ENCODE results near the gene NKPD1.

DNA sequence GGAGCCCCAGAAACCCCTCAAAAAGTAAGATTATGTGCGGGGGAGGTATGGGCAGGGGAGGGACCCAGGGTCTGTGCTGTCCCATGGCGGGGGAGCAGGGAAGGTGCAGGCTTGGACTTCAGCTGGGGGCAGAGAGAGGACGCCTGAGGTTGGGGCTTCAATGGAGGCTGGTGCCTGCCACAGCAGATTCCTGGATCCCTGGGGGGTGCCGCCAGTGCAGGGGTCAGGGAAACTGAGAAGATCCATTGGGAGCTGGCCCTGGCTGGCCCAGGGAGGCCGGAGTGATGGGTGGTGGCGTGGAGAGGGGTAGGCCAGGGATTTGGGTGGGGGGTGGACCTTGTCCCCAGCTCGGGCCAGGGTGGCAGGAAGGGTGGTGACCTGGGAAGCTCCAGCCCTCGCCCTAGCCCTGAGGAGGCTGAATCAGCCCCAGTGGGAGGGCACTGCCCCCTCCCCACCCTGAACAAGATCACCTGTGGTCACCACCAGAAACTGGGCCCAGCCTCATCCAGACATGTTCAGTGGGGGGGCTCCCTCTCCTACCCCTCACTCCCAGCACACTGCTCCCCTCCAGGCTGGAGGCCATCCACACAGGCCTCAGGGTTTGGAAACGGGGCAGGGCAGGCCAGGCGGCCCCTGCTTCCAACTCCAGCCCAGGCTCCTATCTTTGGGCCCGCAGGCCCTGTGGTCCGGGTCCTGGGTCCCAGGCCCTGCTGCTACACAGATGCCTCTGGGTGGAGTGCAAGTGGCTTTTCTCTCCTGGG is 1.4 kb downstream of the NKPD1 start:
- no peak for TF ChIP-seq POLR2A (IDR thresholded peaks at IDR 0.05)
- no peak for TF ChIP-seq EP300 (IDR thresholded peaks at IDR 0.05)
- TF ChIP-seq, protein P1, sequence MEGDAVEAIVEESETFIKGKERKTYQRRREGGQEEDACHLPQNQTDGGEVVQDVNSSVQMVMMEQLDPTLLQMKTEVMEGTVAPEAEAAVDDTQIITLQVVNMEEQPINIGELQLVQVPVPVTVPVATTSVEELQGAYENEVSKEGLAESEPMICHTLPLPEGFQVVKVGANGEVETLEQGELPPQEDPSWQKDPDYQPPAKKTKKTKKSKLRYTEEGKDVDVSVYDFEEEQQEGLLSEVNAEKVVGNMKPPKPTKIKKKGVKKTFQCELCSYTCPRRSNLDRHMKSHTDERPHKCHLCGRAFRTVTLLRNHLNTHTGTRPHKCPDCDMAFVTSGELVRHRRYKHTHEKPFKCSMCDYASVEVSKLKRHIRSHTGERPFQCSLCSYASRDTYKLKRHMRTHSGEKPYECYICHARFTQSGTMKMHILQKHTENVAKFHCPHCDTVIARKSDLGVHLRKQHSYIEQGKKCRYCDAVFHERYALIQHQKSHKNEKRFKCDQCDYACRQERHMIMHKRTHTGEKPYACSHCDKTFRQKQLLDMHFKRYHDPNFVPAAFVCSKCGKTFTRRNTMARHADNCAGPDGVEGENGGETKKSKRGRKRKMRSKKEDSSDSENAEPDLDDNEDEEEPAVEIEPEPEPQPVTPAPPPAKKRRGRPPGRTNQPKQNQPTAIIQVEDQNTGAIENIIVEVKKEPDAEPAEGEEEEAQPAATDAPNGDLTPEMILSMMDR (IDR thresholded peaks at IDR 0.05): no peak
